ENCODE data around the gene ABCA1. TPM values are rescaled to one million over a fixed set of nuclear protein-coding genes. Genes with fewer than 3 reads are reported as not detected.

ABCA1 gene
- total and polyA plus RNA-seq, 10 of the 15 experiments (the other 5 are each of a cell fraction or from before 2014, with no cell fraction given) = 0.01 to 0.56 (median 0.16) TPM

DNA sequence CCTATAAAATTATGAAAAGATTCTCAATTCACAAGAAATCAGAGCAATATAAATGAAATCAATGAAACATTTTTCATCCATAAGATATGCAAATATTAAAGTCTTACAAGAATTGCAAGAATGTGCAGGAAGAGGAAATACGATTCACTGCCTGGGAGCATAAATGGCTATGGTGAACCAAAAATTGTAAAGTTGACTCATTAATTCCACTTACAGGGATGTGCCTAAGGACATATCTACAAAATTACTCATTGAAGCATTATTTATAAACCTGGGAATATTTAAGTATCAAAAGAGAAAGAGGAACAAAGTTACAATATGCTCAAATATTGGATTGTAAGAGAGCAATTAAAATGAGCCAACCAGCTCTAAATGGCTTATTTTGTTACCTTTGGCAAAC, 187.3 kb downstream of the ABCA1 start (continued):
- TF ChIP-seq BRCA1 (IDR thresholded peaks at IDR 0.05; ENCODE audit: low read depth, low read length) (no peak), BHLHE40 (IDR thresholded peaks at IDR 0.05; ENCODE audit: borderline replicate concordance in 1 of 2, low read depth in 2 of 2, low read length in 1 of 2) (no peak), POU2F2 (IDR thresholded peaks at IDR 0.05; ENCODE audit: borderline replicate concordance, low read depth, low read length) (no peak), POLR2AphosphoS2 (IDR thresholded peaks at IDR 0.05; ENCODE audit: low read depth, low read length) (no peak)

DNA sequence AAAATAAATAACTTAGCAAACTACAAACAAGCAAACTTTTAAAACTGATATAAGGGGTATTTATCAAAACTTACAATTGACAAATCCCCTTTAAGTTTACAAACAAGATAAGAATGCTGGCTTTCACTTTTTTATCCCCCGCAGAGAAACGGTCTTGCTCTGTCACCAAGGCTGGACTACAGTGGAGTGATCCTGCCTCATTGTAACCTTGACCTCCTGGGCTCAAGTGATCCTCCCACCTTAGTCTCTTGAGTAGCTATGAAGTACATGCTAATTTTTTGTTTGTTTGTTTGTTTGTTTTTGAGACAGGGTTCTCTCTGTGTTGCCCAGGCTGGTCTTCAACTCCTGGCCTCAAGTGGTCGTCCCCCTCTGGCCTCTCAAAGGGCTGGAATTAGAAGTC, 189.5 kb downstream of the ABCA1 start:
- Histone ChIP-seq H3K27ac (ENCODE audit: control insufficient read depth, insufficient read depth) (no peak overlapping the region), H3K79me2 (ENCODE audit: control insufficient read depth, insufficient read depth, low read length) (no peaks in the 10 kb centered on the region), H2AFZ (ENCODE audit: control insufficient read depth, low read depth, low read length) (no peak overlapping the region), H3K9me3 (replicated peaks; ENCODE audit: control insufficient read depth, insufficient read depth, low read length) (no peaks in the 10 kb centered on the region), H3K4me2 (ENCODE audit: control insufficient read depth, insufficient read depth) (no peak overlapping the region), H4K20me1 (ENCODE audit: control insufficient read depth, insufficient read depth) (no peaks in the 10 kb centered on the region), H3K4me3 (no peak overlapping the region), H3K9ac (ENCODE audit: control insufficient read depth, insufficient read depth, low read length) (no peak overlapping the region), H3K36me3 (ENCODE audit: control insufficient read depth in 2 of 2, insufficient read depth in 2 of 2, low read length in 1 of 2) (no peaks in the 10 kb centered on the region), H3K4me1 (ENCODE audit: control insufficient read depth, insufficient read depth, low read length) (no peaks in the 10 kb centered on the region), H3K27me3 (replicated peaks in 1 of 2; ENCODE audit: control insufficient read depth in 2 of 2, insufficient read depth in 2 of 2, low read length in 1 of 2) (no peaks in the 10 kb centered on the region)
- ChIA-PET CTCF (no interaction called here), POLR2A (no interaction called here), SMC1A (ENCODE audit: uncharacterized antibody, unreplicated experiment) (no interaction called here), RAD21 (ENCODE audit: unreplicated experiment) (no interaction called here)
- no TSS peak for BruUV-seq (replicated peaks)
- DNase-seq (ENCODE audit: low read depth, low spot score) (no peak), ATAC-seq (no peak), FAIRE-seq (no peak)
- 61% methylated on average over 3 of the region's 3 CpGs for WGBS (ENCODE audit: insufficient coverage, insufficient replicate concordance, low lambda C conversion rate, missing lambda C conversion rate)
- in situ Hi-C loops (cut with MboI) = no loop called here
- intact Hi-C loops (cut with micrococcal nuclease; ENCODE audit: unreplicated experiment) = no loop called here
- TF ChIP-seq, protein P1, sequence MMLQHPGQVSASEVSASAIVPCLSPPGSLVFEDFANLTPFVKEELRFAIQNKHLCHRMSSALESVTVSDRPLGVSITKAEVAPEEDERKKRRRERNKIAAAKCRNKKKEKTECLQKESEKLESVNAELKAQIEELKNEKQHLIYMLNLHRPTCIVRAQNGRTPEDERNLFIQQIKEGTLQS (IDR thresholded peaks at IDR 0.05; ENCODE audit: borderline replicate concordance, extremely low read depth, low read depth, low read length) = no peak
- TF ChIP-seq, protein P2, sequence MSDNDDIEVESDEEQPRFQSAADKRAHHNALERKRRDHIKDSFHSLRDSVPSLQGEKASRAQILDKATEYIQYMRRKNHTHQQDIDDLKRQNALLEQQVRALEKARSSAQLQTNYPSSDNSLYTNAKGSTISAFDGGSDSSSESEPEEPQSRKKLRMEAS (IDR thresholded peaks at IDR 0.05; ENCODE audit: low read depth, low read length) = no peak
- TF ChIP-seq HDAC6 (IDR thresholded peaks at IDR 0.05; ENCODE audit: unreplicated experiment) (no peak), RUNX3 (IDR thresholded peaks at IDR 0.05; ENCODE audit: low read length) (no peak), SMC3 (IDR thresholded peaks at IDR 0.05; ENCODE audit: borderline replicate concordance, low read length) (no peak), FOXM1 (IDR thresholded peaks at IDR 0.05; ENCODE audit: low read depth, low read length) (no peak)
- TF ChIP-seq, protein P3, sequence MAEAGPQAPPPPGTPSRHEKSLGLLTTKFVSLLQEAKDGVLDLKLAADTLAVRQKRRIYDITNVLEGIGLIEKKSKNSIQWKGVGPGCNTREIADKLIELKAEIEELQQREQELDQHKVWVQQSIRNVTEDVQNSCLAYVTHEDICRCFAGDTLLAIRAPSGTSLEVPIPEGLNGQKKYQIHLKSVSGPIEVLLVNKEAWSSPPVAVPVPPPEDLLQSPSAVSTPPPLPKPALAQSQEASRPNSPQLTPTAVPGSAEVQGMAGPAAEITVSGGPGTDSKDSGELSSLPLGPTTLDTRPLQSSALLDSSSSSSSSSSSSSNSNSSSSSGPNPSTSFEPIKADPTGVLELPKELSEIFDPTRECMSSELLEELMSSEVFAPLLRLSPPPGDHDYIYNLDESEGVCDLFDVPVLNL (IDR thresholded peaks at IDR 0.05; ENCODE audit: low read depth, low read length) = no peak
- TF ChIP-seq, protein P4, sequence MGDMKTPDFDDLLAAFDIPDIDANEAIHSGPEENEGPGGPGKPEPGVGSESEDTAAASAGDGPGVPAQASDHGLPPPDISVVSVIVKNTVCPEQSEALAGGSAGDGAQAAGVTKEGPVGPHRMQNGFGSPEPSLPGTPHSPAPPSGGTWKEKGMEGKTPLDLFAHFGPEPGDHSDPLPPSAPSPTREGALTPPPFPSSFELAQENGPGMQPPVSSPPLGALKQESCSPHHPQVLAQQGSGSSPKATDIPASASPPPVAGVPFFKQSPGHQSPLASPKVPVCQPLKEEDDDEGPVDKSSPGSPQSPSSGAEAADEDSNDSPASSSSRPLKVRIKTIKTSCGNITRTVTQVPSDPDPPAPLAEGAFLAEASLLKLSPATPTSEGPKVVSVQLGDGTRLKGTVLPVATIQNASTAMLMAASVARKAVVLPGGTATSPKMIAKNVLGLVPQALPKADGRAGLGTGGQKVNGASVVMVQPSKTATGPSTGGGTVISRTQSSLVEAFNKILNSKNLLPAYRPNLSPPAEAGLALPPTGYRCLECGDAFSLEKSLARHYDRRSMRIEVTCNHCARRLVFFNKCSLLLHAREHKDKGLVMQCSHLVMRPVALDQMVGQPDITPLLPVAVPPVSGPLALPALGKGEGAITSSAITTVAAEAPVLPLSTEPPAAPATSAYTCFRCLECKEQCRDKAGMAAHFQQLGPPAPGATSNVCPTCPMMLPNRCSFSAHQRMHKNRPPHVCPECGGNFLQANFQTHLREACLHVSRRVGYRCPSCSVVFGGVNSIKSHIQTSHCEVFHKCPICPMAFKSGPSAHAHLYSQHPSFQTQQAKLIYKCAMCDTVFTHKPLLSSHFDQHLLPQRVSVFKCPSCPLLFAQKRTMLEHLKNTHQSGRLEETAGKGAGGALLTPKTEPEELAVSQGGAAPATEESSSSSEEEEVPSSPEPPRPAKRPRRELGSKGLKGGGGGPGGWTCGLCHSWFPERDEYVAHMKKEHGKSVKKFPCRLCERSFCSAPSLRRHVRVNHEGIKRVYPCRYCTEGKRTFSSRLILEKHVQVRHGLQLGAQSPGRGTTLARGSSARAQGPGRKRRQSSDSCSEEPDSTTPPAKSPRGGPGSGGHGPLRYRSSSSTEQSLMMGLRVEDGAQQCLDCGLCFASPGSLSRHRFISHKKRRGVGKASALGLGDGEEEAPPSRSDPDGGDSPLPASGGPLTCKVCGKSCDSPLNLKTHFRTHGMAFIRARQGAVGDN (IDR thresholded peaks at IDR 0.05) = no peak
- TF ChIP-seq, protein P5, sequence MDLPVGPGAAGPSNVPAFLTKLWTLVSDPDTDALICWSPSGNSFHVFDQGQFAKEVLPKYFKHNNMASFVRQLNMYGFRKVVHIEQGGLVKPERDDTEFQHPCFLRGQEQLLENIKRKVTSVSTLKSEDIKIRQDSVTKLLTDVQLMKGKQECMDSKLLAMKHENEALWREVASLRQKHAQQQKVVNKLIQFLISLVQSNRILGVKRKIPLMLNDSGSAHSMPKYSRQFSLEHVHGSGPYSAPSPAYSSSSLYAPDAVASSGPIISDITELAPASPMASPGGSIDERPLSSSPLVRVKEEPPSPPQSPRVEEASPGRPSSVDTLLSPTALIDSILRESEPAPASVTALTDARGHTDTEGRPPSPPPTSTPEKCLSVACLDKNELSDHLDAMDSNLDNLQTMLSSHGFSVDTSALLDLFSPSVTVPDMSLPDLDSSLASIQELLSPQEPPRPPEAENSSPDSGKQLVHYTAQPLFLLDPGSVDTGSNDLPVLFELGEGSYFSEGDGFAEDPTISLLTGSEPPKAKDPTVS (IDR thresholded peaks at IDR 0.05; ENCODE audit: low read depth, low read length) = no peak
